Mucosa of descending colon (tissue), 3 donors: ENCODE measurements around the gene RAVER1. TPM values are rescaled to one million over a fixed set of nuclear protein-coding genes. Genes with fewer than 3 reads are reported as not detected.
"Not testable (repeated sequence)": the region's sequence is repeated elsewhere in the genome, so short reads cannot be mapped to it uniquely, and the experiment has no call there.

Experiments used
- ATAC-seq: fragments of 200-7000 bp; cut with Tn5 transposase; one replicate; pipeline ENCODE4 v1.9.1; 2020; ENCODE audit warnings: mild to moderate bottlenecking, moderate library complexity
- DNase-seq, 3 donors: peaks; one replicate each; pipeline ENCODE4 v3.0.0-alpha.2; 2020
- H3K36me3 ChIP-seq: fragments of 200-600 bp; one replicate; pipeline ENCODE4 v1.8.0; 2021; ENCODE audit warnings: low read depth, mild to moderate bottlenecking
- H3K4me1 ChIP-seq: fragments of 200-600 bp; one replicate; pipeline ENCODE4 v1.8.0; 2021; ENCODE audit warnings: low read depth, mild to moderate bottlenecking
- H3K4me3 ChIP-seq: fragments of 200-600 bp; one replicate; pipeline ENCODE4 v1.8.0; 2021; ENCODE audit warnings: mild to moderate bottlenecking
- H3K9me3 ChIP-seq: fragments of 200-600 bp; one replicate; pipeline ENCODE4 v1.8.0; 2021; ENCODE audit warnings: mild to moderate bottlenecking
- intact Hi-C, 2 donors: fragments of 100-400 bp; cut with DNase I in 1 of 2; cut with micrococcal nuclease in 1 of 2; formaldehyde crosslinking; loops; one replicate each; pipeline versions ENCODE4 v1.11.0 to v1.11.1; 2022; cut with DNase I, micrococcal nuclease
- total RNA-seq, 3 donors: library from RNA; stranded (reverse); fragmentation: NEBNext Ultra II Directional in 2 of 3; extraction: Animal tissue kit (Norgen Biotek cat#: 25700) in 2 of 3; gene quantifications; one replicate each; pipeline versions ENCODE4 v1.2.1 to v1.2.4, GENCODE V29; 2021 to 2023
- TF ChIP-seq, protein P1 (sequence below): fragments of 200-600 bp; IDR thresholded peaks from one replicate; pipeline ENCODE4 v1.8.0; 2022; ENCODE audit warnings: antibody characterized with exemption, mild to moderate bottlenecking
- donor health status: DM: no; HTN: no; CAD: no; lungs with moderate emphysema.
- donor health status: DM: no; HTN: no; CAD: no.
- donor health status: DM: no; HTN: yes; CAD: no.

The RAVER1 gene
- total RNA-seq, 3 donors from 2014 or later = 42.4 to 58.1 (median 49.6) TPM

DNA sequence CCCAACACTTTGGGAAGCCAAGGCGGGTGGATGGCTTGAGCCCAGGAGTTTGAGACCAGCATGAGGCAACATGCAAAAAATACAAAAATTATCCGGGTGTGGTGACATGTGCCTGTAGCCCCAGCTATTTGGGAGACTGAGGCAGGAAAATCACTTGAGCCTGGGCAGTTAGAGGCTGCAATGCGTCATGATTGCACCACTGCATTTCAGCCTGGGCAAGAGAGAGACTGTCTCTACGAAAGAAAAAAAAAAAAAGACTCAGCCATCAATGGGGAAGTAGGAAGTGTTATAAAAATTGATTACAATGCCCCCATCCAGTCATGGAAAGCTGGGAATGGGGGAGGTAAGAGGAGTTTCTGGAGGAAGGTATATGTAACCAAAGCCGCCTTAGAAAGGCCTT is 41.6 kb upstream of the RAVER1 start:
- TF ChIP-seq, protein P1, sequence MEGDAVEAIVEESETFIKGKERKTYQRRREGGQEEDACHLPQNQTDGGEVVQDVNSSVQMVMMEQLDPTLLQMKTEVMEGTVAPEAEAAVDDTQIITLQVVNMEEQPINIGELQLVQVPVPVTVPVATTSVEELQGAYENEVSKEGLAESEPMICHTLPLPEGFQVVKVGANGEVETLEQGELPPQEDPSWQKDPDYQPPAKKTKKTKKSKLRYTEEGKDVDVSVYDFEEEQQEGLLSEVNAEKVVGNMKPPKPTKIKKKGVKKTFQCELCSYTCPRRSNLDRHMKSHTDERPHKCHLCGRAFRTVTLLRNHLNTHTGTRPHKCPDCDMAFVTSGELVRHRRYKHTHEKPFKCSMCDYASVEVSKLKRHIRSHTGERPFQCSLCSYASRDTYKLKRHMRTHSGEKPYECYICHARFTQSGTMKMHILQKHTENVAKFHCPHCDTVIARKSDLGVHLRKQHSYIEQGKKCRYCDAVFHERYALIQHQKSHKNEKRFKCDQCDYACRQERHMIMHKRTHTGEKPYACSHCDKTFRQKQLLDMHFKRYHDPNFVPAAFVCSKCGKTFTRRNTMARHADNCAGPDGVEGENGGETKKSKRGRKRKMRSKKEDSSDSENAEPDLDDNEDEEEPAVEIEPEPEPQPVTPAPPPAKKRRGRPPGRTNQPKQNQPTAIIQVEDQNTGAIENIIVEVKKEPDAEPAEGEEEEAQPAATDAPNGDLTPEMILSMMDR = no peak
- H3K36me3 ChIP-seq = no peaks in the 10 kb centered on the region

DNA sequence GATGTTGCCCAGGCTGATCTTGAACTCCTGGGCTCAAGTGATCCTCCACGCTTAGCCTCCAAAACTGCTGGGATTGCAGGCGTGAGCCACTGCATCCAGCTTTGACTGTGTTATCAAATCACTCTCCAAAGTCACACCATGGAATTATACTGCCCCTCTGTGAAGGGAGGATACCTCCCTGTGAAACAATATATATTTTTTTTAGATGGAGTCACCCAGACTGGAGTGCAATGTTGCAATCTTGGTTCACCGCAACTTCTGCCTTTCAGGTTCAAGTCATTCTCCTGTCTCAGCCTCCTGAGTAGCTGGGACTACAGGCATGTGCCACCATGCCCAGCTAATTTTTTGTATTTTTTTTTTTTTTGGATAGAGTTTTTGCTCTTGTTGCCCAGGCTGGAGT is 39.4 kb upstream of the RAVER1 start:
- peak in 1 of 3 donors; percentile 37 for DNase-seq
- Histone ChIP-seq H3K4me3 (no peak overlapping the region), H3K4me1 (no peaks in the 10 kb centered on the region), H3K36me3 (no peaks in the 10 kb centered on the region), H3K9me3 (no peaks in the 10 kb centered on the region)
- intact Hi-C loops = no loop called here
- TF ChIP-seq, protein P1 = no peak
- no peak for ATAC-seq

More for the DNA sequence above, 41.6 kb upstream of the RAVER1 start:
- DNase-seq = no peak
- Histone ChIP-seq H3K4me1 (peaks cover 8% of the 10 kb centered on the region), H3K9me3 (no peaks in the 10 kb centered on the region), H3K4me3 (no peak overlapping the region)
- intact Hi-C loops = no loop called here
- ATAC-seq = no peak

DNA sequence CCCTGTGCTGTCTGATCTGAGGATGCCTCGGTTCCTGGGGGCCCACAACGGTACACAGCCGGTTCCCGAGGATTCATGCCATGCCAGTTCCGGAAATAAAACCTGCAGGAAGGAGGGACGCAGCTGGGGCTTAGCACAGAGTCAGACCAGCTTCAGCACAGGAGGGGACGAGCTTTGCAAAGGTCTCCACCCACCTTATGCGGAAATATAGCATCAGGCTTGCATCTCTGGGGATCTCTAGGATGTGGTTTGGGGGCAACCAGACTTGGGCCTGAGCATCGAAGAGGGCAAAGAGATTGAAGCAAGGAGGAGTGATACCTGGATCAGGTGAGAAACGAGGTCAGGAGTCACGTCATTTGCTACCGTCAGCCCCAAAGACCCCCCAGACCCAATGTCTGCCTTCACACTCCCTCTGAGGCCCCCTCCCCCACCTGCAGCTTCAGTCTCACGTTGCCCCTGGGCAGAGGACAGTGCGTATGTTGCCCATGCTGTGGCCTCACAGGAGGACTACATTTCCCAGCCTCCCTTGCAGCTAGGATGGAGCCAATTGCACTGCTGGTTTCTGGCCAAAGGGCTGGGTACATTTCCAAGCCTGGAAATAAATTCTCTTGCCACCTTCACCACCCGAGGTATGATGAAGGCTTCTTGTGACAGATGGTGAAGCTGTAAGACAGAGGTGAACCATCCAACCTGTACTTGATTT is 34.9 kb upstream of the RAVER1 start:
- intact Hi-C loops = no loop called here
- TF ChIP-seq, protein P1 = no peak
- H3K9me3 ChIP-seq = no peaks in the 10 kb centered on the region
- H3K4me3 ChIP-seq = no peak overlapping the region
- no peaks in the 10 kb centered on the region for H3K4me1 ChIP-seq
- ATAC-seq = no peak
- no peaks in the 10 kb centered on the region for H3K36me3 ChIP-seq
- DNase-seq = no peak

DNA sequence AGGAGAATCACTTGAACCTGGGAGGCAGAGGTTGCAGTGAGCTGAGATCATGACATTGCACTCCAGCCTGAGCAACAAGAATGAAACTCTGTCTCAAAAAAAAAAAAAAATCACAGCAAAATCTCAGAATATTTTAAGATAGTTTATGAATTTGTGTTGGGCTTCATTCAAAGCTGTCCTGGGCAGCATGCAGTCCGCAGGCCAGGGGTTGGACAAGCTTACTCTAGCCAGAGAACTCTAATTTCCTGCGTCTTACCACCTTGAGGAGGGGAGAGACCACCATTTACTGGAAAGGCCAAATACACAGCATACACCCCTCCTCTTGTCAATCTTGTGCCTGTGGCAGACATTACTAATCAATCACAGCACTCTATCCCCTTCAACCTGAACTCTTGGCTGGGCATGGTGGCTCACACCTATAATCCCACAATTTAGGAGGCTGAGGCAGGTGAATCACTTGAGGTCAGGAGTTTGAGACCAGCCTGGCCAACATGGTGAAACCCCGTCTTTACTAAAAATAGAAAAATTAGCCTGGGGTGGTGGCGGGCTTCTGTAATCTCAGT is 33.7 kb upstream of the RAVER1 start:
- ATAC-seq, H3K4me3 ChIP-seq, H3K4me1 ChIP-seq, intact Hi-C loops, H3K9me3 ChIP-seq, H3K36me3 ChIP-seq, DNase-seq: not testable (repeated sequence)

DNA sequence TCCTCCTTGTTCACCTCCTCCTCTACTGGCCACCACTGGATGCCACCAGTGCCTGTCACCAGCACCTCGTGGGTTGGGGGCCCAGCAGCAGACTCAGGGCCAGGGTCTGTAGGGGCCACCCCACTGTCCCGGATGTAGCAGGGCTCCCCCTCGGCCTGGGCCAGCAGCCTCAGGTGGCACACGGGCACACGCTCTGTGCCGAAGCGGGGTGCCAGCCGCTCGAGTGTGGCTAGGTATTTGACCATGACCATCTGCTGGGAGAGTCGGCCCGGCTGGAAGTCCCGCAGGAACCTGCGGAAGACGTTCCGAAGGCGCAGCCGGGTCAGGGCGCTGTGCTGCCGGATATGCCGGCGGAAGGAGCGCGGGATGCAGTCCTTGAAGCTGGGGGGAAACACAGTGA is 32.2 kb upstream of the RAVER1 start:
- Histone ChIP-seq H3K4me1 (no peaks in the 10 kb centered on the region), H3K4me3 (no peak overlapping the region), H3K9me3 (no peaks in the 10 kb centered on the region), H3K36me3 (no peaks in the 10 kb centered on the region)
- intact Hi-C loops = no loop called here
- ATAC-seq (no peak), DNase-seq (no peak)
- TF ChIP-seq, protein P1 = no peak

DNA sequence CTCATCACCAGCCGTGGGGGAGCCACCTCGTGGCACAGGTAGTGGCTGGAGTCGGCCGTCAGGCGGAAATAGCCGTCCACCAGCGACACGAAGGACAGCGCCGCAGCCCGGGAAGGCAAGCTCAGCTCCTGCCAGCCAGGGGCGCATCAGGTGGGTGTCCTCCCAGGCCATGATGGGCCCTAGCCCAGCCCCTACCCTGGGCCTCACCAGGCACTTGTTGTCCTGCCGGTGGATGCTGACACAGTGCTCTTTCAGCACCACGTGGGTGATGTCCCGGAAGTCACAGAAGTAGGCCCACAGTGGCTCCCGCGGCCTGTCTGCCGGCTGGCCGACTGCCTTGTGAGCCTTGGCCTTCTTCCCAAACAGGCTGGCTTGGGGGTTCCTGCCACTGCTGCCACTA is 31.3 kb upstream of the RAVER1 start:
- H3K4me1 ChIP-seq = no peaks in the 10 kb centered on the region
- TF ChIP-seq, protein P1 = no peak
- H3K4me3 ChIP-seq = no peak overlapping the region
- no peaks in the 10 kb centered on the region for H3K9me3 ChIP-seq
- no peak for ATAC-seq
- intact Hi-C loops = no loop called here
- H3K36me3 ChIP-seq = no peaks in the 10 kb centered on the region
- DNase-seq = no peak
